Ishikawa (cell line): ENCODE measurements around the gene ATP9A.

Source experiments
- CEBPB ChIP-seq: IDR thresholded peaks from 2 replicates; pipeline ENCODE4 v1.6.1; 2012
- CREB1 ChIP-seq: IDR thresholded peaks from 2 replicates; pipeline ENCODE4 v1.6.1; 2012; ENCODE audit warnings: low read depth
- EGR1 ChIP-seq: IDR thresholded peaks from 2 replicates; pipeline ENCODE4 v1.6.1; 2012
- EP300 ChIP-seq: IDR thresholded peaks from 2 replicates; pipeline ENCODE4 v1.6.1; 2012; ENCODE audit warnings: borderline replicate concordance
- FOXM1 ChIP-seq: IDR thresholded peaks from 2 replicates; pipeline ENCODE4 v1.6.1; 2012; ENCODE audit warnings: low read depth, borderline replicate concordance
- MAX ChIP-seq: IDR thresholded peaks from 2 replicates; pipeline ENCODE4 v1.6.1; 2012
- NFIC ChIP-seq: IDR thresholded peaks from 2 replicates; pipeline ENCODE4 v1.6.1; 2012
- RAD21 ChIP-seq: IDR thresholded peaks from 2 replicates; pipeline ENCODE4 v1.6.1; 2012; ENCODE audit warnings: low read depth
- REST ChIP-seq: IDR thresholded peaks from 2 replicates; pipeline ENCODE4 v1.6.1; 2012; ENCODE audit warnings: low read depth, mild to moderate bottlenecking
- TAF1 ChIP-seq: IDR thresholded peaks from 2 replicates; pipeline ENCODE4 v1.6.1; 2012; ENCODE audit warnings: low read depth, mild to moderate bottlenecking
- TCF12 ChIP-seq: IDR thresholded peaks from 2 replicates; pipeline ENCODE4 v1.6.1; 2012; ENCODE audit warnings: low read depth
- TEAD4 ChIP-seq: IDR thresholded peaks from 2 replicates; pipeline ENCODE4 v1.6.1; 2012
- USF1 ChIP-seq: IDR thresholded peaks from 2 replicates; pipeline ENCODE4 v1.6.1; 2012
- YY1 ChIP-seq: IDR thresholded peaks from 2 replicates; pipeline ENCODE4 v1.6.1; 2012; ENCODE audit warnings: low read depth
- ZBTB7A ChIP-seq: IDR thresholded peaks from 2 replicates; pipeline ENCODE4 v1.6.1; 2012; ENCODE audit warnings: low read depth

The ATP9A gene

DNA sequence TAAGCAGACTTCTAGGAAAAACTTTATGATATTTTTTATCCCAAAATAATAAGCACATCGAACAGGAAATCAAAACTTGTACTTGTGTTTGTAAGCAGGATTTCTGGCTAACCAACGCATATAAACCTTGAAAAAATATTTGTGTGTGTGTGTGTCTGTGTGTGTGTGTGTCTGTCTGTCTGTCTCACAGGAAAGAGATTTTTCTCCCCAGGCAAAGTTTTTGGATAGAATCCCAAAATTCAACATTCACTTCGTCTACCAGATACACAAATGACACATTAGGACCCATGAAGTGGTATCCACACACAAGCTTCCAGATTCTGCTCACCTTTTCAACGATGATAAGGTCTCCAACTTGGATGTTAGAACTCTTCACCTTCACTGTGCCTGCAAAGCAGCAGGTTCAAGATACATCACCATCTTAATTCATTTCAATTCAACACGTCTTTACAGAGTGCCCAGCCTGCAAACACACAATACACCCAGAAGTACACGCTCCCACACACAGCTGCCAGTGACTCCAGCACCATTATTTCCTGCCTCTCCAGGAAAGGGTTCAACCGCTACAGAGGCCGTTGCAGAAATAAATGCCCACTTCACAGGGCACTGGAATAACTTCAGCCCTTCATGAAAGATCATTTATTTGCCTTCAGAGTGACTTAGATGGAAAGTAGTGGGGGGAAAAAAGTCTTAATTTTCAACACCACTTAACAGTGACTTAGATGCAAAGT is 70.9 kb downstream of the ATP9A start:
- TF ChIP-seq CEBPB (no peak), TCF12 (no peak), FOXM1 (no peak), YY1 (no peak), TEAD4 (no peak), ZBTB7A (no peak), USF1 (no peak), TAF1 (no peak), NFIC (no peak), REST (no peak), EP300 (no peak), EGR1 (no peak), MAX (no peak), CREB1 (no peak), RAD21 (no peak)

GRCh38 chr20:51696304-51697071 is 71.7 kb downstream of the ATP9A start:
- TF ChIP-seq ZBTB7A (no peak), REST (no peak), NFIC (no peak), TEAD4 (no peak), TAF1 (no peak), EGR1 (no peak)

GRCh38 chr20:51695574-51696303 is 72.5 kb downstream of the ATP9A start:
- TF ChIP-seq TCF12 (no peak), TAF1 (no peak), CEBPB (no peak), YY1 (no peak), USF1 (no peak), REST (no peak), EGR1 (no peak), EP300 (no peak), TEAD4 (no peak), RAD21 (no peak), NFIC (no peak)

GRCh38 chr20:51692806-51693400 is 75.3 kb downstream of the ATP9A start:
- TF ChIP-seq ZBTB7A (no peak), EGR1 (no peak), RAD21 (no peak)
